Prostate gland (tissue), 2 donors: ENCODE results near the gene PRR23E.

Source experiments
- CTCF ChIP-seq, 4 experiments: fragments of 200-600 bp in 2 of 4; fragments of 450-650 bp in 2 of 4; sonication (generic) in 2 of 4; IDR thresholded peaks; 1 replicate in 3 of 4; 2 replicates in 1 of 4; pipeline ENCODE4 v1.5.1; 2016 to 2019; ENCODE audit warnings: antibody characterized with exemption in 4 of 4, mild to moderate bottlenecking in 2 of 4, moderate library complexity in 2 of 4
- POLR2AphosphoS5 ChIP-seq: sonication (generic); formaldehyde crosslinking; IDR thresholded peaks from one replicate; pipeline ENCODE4 v1.6.1; 2017; ENCODE audit warnings: antibody characterized with exemption

- TF ChIP-seq CTCF (IDR thresholded peaks at IDR 0.05) (no peak), POLR2AphosphoS5 (no peak)
These were observed 24.9 kb downstream of the PRR23E start for GRCh38 chr3:127217596-127218453.
